T-helper 9 cell (primary cell): ENCODE data around the gene ATG13.
"Not testable (repeated sequence)": the region's sequence is repeated elsewhere in the genome, so short reads cannot be mapped to it uniquely, and the experiment has no call there.

Experiments used
- DNase-seq: peaks from one replicate; pipeline ENCODE4 v3.0.0-alpha.2; 2020

The ATG13 gene

GRCh38 chr11:46700241-46701077 is 83.1 kb downstream of the ATG13 start, which contains the start of the genes ARHGAP1 and ZNF408:
TSS of gene ARHGAP1 (minus strand) at chr11:46700619. CDS start at chr11:46696107, 4,512 bp downstream.
TSS of gene ZNF408 (plus strand) at chr11:46701031. CDS start at chr11:46701048, 17 bp downstream.
- DNase-seq = peak; percentile 100

GRCh38 chr11:46701078-46701654 is 83.8 kb downstream of the ATG13 start:
- DNase-seq = no peak

DNA sequence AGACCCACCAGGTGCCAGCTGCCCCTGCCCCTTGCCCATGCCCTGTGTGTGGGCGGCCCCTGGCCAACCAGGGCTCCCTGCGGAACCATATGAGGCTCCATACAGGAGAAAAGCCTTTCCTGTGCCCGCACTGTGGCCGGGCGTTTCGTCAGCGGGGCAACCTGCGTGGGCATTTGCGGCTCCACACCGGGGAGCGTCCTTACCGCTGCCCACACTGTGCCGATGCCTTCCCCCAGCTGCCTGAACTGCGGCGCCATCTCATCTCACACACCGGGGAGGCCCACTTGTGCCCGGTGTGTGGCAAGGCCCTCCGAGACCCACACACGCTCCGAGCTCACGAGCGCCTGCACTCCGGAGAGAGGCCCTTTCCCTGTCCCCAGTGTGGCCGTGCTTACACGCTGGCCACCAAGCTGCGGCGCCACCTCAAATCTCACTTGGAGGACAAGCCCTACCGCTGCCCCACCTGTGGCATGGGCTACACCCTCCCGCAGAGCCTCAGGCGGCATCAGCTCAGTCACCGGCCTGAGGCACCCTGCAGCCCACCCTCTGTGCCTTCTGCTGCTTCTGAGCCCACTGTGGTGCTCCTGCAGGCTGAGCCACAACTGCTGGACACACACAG is 87.8 kb downstream of the ATG13 start:
- no peak for DNase-seq

DNA sequence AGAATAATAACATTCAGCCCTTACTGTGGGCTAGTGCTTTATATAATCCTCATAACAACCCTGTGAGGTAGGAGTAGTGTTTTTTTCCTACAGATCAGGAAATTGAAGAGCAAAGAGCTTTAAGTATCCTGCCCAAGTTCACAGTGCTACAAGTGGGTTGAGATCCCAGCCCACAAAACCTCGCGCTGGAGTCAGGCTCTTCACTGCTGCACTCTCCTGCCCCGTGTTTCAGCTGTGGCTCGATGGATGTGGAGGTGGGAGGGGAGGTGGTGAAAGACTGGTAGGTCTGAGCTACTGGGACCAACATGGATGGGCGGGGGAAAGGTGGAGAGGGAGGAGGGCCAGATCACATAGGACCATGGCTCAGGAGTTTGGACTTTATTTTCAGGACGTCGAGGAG is 89.5 kb downstream of the ATG13 start:
- no peak for DNase-seq

- DNase-seq = not testable (repeated sequence)
Observed at GRCh38 chr11:46709351-46709750, 92.0 kb downstream of the ATG13 start.

DNA sequence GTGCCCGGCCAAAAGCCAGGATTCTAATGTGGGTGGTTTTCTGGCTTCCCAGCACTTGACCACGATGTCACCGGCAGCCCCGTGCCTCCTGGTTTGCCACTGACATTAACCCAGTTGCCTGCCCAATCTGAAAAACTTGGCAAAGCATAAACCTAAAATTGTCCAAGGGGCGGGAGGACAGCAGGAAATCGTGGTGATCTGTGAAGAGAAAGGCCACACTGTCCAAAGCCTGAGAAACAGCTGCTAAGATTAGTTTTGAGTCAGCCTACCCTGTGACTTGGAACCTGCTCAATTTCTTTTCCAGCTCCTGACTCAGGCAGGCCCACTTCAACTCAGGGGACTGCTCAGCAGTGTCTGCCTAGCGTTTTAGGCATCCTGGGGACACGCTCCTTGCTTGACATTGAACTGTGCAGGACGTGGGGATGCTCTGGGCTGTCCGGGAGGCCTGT is 93.5 kb downstream of the ATG13 start:
- no peak for DNase-seq

GRCh38 chr11:46711303-46711702 is 94.0 kb downstream of the ATG13 start:
- DNase-seq = no peak

GRCh38 chr11:46712874-46713576 is 95.7 kb downstream of the ATG13 start:
- no peak for DNase-seq

DNA sequence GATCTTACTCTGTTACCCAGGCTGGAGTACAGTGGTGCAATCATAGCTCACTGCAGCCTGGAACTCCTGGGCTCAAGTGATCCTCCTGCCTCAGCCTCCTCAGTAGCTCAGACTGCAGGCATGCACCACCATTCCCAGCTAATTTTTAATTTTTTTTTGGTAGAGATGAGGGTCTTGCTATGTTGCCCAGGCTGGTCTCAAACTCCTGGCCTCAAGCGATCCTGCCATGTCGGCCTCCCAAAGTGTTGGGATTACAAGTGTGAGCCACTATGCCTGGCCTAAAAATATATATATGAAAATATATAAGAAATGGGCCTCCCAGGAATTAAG is 100.4 kb downstream of the ATG13 start:
- not testable (repeated sequence) for DNase-seq

- DNase-seq = no peak
Observed at GRCh38 chr11:46718155-46719019, 101.0 kb downstream of the ATG13 start.

GRCh38 chr11:46719048-46719542 is 101.7 kb downstream of the ATG13 start, which contains the start of gene F2:
TSS of gene F2 (plus strand) at chr11:46719213. CDS start at chr11:46719236, 23 bp downstream.
- DNase-seq = no peak

DNA sequence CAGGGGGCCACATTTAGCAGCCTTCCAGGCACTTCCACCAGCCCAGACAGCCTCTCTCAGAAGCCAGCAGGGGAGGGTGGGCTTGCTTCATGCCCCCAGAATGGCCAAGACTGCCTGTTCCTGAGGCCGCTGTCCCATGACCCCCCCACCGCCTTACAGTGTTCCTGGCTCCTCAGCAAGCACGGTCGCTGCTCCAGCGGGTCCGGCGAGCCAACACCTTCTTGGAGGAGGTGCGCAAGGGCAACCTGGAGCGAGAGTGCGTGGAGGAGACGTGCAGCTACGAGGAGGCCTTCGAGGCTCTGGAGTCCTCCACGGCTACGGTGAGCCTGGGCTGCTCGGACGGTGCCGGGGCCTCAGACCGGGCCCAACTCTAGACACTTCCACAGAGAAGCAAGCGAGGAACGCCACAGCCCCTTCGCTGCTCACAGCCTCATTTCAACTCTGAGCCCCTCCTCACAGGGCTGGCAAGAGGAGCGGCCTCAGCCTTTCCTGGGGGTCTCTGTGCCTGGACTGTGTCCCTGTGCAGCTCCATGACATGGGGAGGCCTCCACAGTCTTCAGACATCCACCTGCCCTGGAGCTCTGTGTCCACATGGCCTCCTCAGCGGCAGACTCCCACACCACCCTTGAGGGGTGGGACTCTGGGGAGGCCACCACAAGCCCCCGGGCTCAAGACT is 102.3 kb downstream of the ATG13 start:
- DNase-seq = no peak

DNA sequence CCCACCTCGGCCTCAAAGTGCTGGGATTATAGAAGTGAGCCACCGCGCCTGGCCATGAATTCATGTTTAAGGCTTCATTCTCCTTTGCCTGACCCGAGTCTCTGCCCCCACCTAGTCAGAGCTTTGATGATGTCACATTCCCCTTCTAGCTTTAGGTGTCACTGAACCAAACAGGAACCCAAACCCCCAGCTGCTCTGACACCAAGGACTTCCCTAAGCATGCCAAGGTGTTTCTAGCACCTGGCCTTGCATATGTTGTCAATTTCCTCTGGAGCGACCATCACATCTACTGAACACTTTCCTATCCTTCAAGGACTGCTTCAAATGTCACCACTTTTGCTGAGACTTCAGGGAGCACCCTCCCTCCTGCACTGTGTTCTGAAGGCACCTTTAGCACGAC is 103.9 kb downstream of the ATG13 start:
- no peak for DNase-seq

DNA sequence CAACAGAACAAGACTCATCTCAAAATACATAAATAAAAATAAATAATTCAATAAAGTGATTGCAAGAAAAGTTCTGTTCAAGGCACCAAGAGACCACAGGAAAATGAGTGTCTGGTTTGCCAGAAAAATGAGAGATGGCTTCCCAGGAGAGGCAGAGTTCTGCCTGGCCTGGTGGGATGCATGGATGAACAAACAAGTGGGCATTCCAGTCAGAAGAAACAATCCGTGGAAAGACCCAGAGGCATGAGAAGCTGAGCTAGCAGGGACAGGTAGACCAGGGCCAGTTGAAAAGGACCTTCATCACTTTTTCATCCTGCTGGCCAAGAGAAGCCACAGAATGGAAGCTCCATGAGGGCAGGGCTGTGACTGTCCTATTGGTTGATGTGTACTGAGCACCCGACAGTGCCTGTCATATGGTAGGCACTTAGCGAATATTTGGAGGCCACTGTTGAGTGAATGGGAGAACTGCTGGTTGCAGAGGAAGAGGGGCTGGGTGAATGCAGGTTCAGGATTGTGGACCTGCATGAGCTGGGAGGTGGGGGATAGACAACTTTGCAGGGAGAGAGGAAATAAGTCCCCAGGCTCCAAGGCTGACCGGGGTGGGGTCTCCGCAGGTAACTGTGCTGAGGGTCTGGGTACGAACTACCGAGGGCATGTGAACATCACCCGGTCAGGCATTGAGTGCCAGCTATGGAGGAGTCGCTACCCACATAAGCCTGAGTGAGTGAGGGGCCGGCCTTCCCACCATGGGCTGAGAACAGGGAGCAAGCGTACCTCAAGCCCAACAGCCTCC is 105.4 kb downstream of the ATG13 start:
- DNase-seq = no peak

DNA sequence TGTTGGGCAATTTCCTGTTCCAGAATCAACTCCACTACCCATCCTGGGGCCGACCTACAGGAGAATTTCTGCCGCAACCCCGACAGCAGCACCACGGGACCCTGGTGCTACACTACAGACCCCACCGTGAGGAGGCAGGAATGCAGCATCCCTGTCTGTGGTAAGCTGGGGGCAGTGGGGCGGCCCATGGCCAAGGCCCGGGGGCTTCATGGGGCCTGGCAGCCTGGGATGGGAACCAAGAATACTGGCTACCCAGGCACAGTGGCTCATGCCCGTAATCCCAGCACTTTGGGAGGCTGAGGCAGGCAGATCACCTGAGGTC is 106.0 kb downstream of the ATG13 start:
- no peak for DNase-seq

- DNase-seq = no peak
Observed at GRCh38 chr11:46724088-46724487, 106.7 kb downstream of the ATG13 start.
